GM19438 (cell line): ENCODE measurements around the gene FAM98C.
"Not testable (repeated sequence)": the region's sequence is repeated elsewhere in the genome, so short reads cannot be mapped to it uniquely, and the experiment has no call there.

Experiments
- ATAC-seq: cut with Tn5 transposase; IDR thresholded peaks from one replicate; pipeline ENCODE4 v1.9.1; 2021; ENCODE audit warnings: low read depth; ENCODE audit not compliant: unreplicated experiment

Gene FAM98C

GRCh38 chr19:38402967-38403674 lies at the start of gene FAM98C:
Gene FAM98C (plus strand): TSS chr19:38403093. CDS start chr19:38403154, 61 bp downstream.
- ATAC-seq, result peak; percentile 83

DNA sequence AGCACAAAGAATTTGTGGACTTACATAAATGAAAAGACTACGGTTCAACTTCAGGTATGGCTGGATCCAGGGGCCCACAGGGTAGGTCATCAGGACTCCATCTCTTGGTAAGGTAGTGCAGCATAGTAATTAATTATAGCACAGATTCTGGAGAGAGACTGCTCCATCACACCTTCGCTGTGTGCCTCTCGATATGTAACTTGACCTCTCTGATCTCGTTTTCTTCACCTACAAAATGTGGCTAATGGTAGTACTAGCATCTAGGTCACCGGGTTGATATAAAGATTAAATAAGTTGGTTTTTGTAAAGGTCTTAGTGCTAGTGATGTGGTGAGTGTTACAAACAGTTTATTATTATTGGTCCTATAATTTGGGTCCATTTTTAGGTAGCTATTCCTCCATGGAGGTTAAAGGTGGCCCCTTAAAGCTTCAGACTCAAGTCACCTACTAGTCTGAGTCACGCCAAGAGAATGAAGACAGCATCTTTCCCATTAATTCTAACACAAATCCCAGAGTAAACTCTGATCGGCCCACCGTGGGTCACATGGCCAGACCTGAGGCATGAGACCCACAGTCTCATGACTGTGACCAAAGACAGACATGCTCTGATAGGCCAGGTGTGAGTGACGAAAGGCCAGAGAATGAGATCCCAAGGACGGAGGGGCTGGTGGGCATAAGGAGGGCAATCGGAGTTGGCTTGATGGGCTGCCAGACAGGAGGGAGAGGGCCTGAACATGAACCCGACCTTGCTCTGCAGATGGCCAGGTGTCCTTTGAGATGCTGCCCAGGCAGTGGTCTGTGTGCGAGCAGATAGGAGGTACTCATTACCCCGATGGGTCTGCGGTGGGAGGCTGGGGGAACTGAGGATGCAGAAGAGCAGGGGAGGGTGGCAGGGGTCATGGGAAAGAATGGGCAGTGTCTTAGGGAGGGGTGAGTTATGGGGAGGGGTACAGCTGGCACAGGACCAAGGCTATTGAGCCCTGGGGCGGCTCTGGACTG lies 46.9 kb upstream of the FAM98C start:
- ATAC-seq, result no peak

DNA sequence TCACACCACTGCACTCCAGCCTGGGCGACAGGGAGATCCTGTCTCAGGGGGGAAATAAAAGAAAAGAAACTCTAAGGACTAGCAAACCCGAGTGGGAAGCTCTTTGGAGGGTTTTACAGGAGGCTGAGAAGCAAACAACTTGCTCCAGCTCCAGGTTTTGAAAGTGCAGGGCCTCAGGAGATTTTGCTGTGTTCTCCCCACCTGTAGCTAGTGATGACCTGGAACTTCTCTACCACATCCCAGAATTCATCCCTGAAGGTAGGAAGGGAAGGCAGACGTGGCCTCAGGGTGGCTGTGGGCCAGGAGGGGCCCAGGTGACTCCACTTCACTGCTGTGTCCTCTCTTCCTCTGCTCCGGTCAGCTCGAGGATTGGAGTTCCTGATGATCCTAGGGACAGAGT lies 44.8 kb upstream of the FAM98C start:
- no peak for ATAC-seq

DNA sequence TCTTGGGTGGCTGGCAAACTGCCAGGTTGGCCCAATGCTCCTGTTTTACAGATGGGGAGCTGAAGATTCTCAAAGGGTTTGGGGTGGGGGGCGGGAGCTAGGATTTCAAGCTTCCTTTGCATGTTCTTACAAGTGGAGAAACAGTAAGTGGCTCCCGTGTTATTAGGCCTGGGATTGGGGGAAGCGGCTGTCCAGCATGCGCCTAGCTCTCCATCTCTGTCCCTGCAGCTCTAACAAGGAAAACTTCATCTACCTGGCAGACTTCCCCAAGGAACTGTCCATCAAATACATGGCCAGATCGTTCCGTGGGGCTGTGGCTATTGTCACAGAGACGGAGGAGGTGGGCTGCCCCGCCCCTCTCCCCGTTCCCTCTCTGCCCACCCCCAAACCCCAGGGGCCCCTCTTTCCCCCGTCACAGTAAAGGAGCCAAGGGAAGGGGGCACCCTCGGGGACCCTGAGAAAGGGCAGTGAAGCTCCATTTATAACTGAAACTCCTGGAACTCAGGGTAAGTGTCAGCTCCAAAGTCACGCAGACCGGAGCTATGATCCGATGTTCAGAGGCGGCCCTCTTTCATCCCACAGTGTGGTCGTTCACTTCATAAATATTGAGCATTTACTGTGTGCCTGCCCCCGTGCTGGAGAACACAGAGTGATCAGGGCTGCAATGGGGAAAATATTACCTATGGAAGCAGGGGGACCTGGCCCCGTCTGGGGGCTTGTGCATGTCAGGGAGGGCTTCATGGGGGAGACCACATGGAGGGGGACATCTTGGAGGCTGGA lies 43.5 kb upstream of the FAM98C start:
- ATAC-seq, result no peak

DNA sequence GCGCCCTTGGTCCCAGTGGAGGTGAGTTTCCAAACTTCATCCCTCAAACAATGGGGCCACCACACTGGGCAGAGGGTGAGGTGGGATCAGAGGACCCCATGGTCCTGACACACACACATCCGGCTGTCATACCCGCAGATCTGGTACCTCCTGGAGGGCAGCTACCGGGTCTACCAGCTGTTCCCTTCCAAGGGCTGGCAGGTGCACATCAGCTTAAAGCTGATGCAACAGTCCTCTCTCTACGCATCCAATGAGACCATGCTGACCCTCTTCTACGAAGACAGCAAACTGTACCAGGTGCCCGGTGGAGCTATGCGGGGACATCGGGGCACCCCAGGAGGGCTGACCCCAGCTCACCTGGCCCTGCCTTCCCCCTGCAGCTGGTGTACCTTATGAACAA lies 42.5 kb upstream of the FAM98C start:
- no peak for ATAC-seq

- no peak for ATAC-seq
Measured at GRCh38 chr19:38360839-38361631, 41.9 kb upstream of the FAM98C start.

GRCh38 chr19:38361633-38362075 lies 41.2 kb upstream of the FAM98C start:
- peak; percentile 43 for ATAC-seq

GRCh38 chr19:38362076-38362945 lies 40.6 kb upstream of the FAM98C start:
- peak; percentile 51 for ATAC-seq

- not testable (repeated sequence) for ATAC-seq
Measured at GRCh38 chr19:38362946-38363688, 39.8 kb upstream of the FAM98C start.

- no peak for ATAC-seq
Measured at GRCh38 chr19:38367041-38367440, 35.9 kb upstream of the FAM98C start.

DNA sequence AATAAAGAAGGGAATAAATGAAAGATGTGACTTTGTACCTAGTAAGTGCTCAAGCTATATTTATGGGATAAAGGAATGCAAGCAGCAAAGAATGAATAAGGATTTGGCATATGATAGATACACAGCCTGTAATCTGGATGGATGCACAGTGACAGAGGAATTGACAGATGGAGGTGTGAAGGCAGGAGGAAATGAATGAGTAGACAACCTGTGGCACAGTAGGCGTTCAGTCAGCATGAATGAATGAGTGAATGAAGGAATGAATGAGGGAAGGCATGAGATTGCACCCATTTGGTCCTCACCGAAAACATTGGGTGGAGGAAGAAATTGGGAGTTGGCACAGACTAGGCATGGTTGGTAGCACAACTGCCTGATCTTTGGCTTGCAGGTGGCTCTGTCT lies 33.3 kb upstream of the FAM98C start:
- ATAC-seq, result no peak

- no peak for ATAC-seq
Measured at GRCh38 chr19:38370299-38370698, 32.6 kb upstream of the FAM98C start.

GRCh38 chr19:38371081-38371480 lies 31.8 kb upstream of the FAM98C start:
- no peak for ATAC-seq

DNA sequence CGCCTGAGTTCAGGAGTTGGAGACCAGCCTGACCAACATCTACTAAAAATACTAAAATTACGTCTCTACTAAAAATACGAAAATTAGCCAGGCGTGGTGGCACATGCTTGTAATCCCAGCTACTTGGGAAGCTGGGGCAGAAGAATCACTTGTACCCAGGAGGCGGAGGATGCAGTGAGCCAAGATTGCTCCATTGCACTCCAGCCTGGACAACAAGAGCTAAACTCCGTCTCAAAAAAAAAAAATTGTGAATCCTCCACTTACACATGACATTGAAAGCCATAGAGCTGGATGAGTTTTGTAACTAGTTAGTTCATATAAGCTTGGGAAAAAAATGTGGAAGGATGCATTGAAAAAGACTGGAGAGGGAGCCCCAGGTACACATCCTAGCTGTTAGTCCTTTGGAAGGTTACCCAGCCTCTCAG lies 29.0 kb upstream of the FAM98C start:
- ATAC-seq, result no peak

DNA sequence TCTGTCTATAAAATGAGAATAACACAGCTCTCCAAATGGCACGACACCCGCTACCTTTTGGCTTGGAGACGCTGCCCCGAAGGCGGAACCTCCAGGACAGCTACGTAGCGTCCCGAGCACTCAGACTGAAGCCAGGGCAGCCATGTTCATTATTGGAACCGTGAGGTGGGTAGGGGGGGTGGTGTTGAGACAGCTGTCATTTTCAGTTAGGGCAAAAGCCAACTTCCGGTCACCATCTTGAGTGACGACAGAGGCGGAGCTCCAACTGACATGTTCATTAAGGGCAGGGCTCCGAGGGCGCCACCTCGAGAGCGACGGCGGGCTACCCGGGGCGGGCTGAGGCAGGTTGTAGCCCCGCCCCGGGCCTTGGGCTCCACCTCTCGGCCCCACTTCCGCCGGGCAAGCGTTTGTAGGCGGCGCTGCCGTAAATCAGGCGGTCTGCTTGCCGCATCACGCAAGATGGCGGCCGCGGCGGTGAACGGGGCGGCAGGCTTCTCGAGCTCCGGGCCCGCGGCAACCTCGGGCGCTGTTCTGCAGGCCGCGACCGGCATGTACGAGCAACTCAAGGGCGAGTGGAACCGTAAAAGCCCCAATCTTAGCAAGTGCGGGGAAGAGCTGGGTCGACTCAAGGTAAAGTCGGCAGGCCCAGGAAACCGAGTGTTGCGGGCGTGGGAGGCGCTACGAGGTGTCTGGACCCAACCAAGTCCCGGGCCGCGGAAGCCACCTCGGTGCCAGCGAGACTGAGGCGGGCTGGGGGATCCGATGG lies 28.4 kb upstream of the FAM98C start, which contains the start of gene PSMD8:
Gene PSMD8, plus strand, starts transcription at position 240 of the 766 bp plus-strand sequence. Its CDS starts 31 bp downstream, at position 271.
- peak; percentile 94 for ATAC-seq

DNA sequence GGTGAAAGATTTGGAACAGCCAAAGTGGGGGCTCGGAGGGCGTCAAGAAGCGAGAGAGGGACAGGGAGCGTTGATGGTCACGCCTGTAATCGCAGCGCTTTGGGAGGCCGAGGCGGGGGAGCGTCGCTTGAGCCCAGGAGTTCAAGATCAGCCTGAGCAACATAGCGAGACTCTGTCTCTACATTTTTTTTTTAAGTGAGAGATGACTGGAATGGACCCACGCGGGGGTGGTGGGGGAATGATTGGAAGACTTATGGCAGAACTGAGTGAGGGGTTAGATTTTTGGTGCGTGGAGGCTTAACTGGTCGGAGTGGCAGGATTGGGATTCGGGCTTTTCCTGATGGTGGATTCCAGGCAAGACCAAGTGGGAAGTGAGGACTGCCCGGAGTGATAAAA lies 27.8 kb upstream of the FAM98C start:
- ATAC-seq, result no peak

GRCh38 chr19:38375748-38376147 lies 27.1 kb upstream of the FAM98C start:
- ATAC-seq, result no peak
